BE2C (cell line): ENCODE data around the gene BIN1.
A peak's percentile ranks its signal among the peaks of the same experiment; 100 is the strongest.

Source experiments
- DNase-seq: peaks from one replicate; pipeline ENCODE4 v3.0.0-alpha.2; 2020
- H3K27me3 ChIP-seq: fragments of 250-450 bp; sonication (Bioruptor Pico); 2 replicates; pipeline ENCODE4 v1.5.1; 2020; ENCODE audit warnings: mild to moderate bottlenecking
- H3K36me3 ChIP-seq: fragments of 250-450 bp; sonication (Bioruptor Pico); 2 replicates; pipeline ENCODE4 v1.5.1; 2020; ENCODE audit warnings: mild to moderate bottlenecking
- H3K4me1 ChIP-seq: fragments of 250-450 bp; sonication (Bioruptor Pico); 2 replicates; pipeline ENCODE4 v1.5.1; 2020
- H3K4me3 ChIP-seq: 2 replicates; pipeline ENCODE4 v1.5.1; 2011; ENCODE audit warnings: low read depth, low read length
- H3K9me3 ChIP-seq: fragments of 250-450 bp; sonication (Bioruptor Pico); 2 replicates; pipeline ENCODE4 v1.5.1; 2020
- CTCF ChIP-seq: IDR thresholded peaks from 2 replicates; pipeline ENCODE4 v1.5.1; 2012; ENCODE audit warnings: mild to moderate bottlenecking, low read depth, low read length

Gene BIN1

GRCh38 chr2:127142663-127143630, 36.0 kb upstream of the BIN1 start:
- no peak for DNase-seq
- H3K4me3 ChIP-seq: no peak overlapping the region
- no peaks in the 10 kb centered on the region for H3K4me1 ChIP-seq
- H3K36me3 ChIP-seq: no peaks in the 10 kb centered on the region
- H3K27me3 ChIP-seq: no peaks in the 10 kb centered on the region
- no peak for TF ChIP-seq CTCF
- no peaks in the 10 kb centered on the region for H3K9me3 ChIP-seq

GRCh38 chr2:127140538-127140937, 33.6 kb upstream of the BIN1 start:
- no peak for TF ChIP-seq CTCF

GRCh38 chr2:127139766-127140165, 32.8 kb upstream of the BIN1 start:
- DNase-seq: no peak
- H3K4me3 ChIP-seq: no peak overlapping the region
- H3K9me3 ChIP-seq: no peaks in the 10 kb centered on the region
- no peaks in the 10 kb centered on the region; the same call in 1 of the 2 replicates for H3K4me1 ChIP-seq
- H3K27me3 ChIP-seq: no peaks in the 10 kb centered on the region
- TF ChIP-seq CTCF: no peak
- H3K36me3 ChIP-seq: no peaks in the 10 kb centered on the region

More at GRCh38 chr2:127140538-127140937, 33.6 kb upstream of the BIN1 start:
- Histone ChIP-seq H3K4me1 (no peaks in the 10 kb centered on the region; the same call in 1 of the 2 replicates), H3K9me3 (no peaks in the 10 kb centered on the region), H3K36me3 (no peaks in the 10 kb centered on the region), H3K27me3 (no peaks in the 10 kb centered on the region), H3K4me3 (no peak overlapping the region)
- DNase-seq: no peak

GRCh38 chr2:127138281-127138680, 31.3 kb upstream of the BIN1 start:
- DNase-seq: no peak
- Histone ChIP-seq H3K4me1 (no peaks in the 10 kb centered on the region; the same call in 1 of the 2 replicates), H3K9me3 (no peaks in the 10 kb centered on the region), H3K36me3 (no peaks in the 10 kb centered on the region), H3K27me3 (no peaks in the 10 kb centered on the region), H3K4me3 (no peak overlapping the region)
- TF ChIP-seq CTCF: no peak

- H3K4me3 ChIP-seq: no peak overlapping the region
- H3K36me3 ChIP-seq: no peaks in the 10 kb centered on the region
- no peaks in the 10 kb centered on the region for H3K9me3 ChIP-seq
- no peak for DNase-seq
- no peaks in the 10 kb centered on the region; the same call in 1 of the 2 replicates for H3K4me1 ChIP-seq
- no peaks in the 10 kb centered on the region for H3K27me3 ChIP-seq
- no peak for TF ChIP-seq CTCF
Observed at GRCh38 chr2:127137741-127138140, 30.8 kb upstream of the BIN1 start.

- TF ChIP-seq CTCF: no peak
- no peaks in the 10 kb centered on the region for H3K36me3 ChIP-seq
- DNase-seq: peak; percentile 31
- no peaks in the 10 kb centered on the region for H3K9me3 ChIP-seq
- no peak overlapping the region for H3K4me3 ChIP-seq
- no peaks in the 10 kb centered on the region; the same call in 1 of the 2 replicates for H3K4me1 ChIP-seq
- H3K27me3 ChIP-seq: no peaks in the 10 kb centered on the region
Observed at GRCh38 chr2:127137225-127137624, 30.3 kb upstream of the BIN1 start.
